SK-N-SH (cell line): ENCODE data around the gene SLCO2A1. TPM values are rescaled to one million over a fixed set of nuclear protein-coding genes. Genes with fewer than 3 reads are reported as not detected.

Source experiments
- CTCF ChIA-PET: fragments of 300-600, 350-600 bp; formaldehyde crosslinking; extraction: SDS; loops from one replicate; lab custom pipeline; 2021; lab: Yijun Ruan, JAX
- POLR2A ChIA-PET: fragments of 350-600 bp; sonication (Branson Sonifier 250); formaldehyde crosslinking; extraction: SDS; loops from one replicate; lab custom pipeline; 2020; ENCODE audit warnings: antibody characterized with exemption, inconsistent platforms; lab: Yijun Ruan, JAX
- DNase-seq: peaks from one replicate; pipeline ENCODE4 v3.0.0; 2012
- H2AFZ ChIP-seq: fragments of 200-600 bp; sonication (generic); 2 replicates; pipeline ENCODE4 v1.8.1; 2016; ENCODE audit warnings: antibody characterized with exemption, mild to moderate bottlenecking, low read depth
- H3F3A ChIP-seq: fragments of 200-600 bp; sonication (generic); replicated peaks from 2 replicates; pipeline ENCODE3; 2016; ENCODE audit warnings: antibody characterized with exemption, mild to moderate bottlenecking; ENCODE audit not compliant: insufficient read depth
- H3K27ac ChIP-seq, 2 experiments: fragments of 200-500 bp in 1 of 2; fragments of 200-600 bp in 1 of 2; sonication (Bioruptor generic) in 1 of 2; sonication (generic), shearing (Covaris generic) in 1 of 2; 2 replicates each; pipeline versions ENCODE4 v1.5.1 to v1.6.1; 2014 to 2016; ENCODE audit warnings: low read depth in 2 of 2, inconsistent platforms in 1 of 2, low read length in 1 of 2, mild to moderate bottlenecking in 1 of 2, mixed read lengths in 1 of 2
- H3K27me3 ChIP-seq: fragments of 200-600 bp; sonication (generic), shearing (Covaris generic); 2 replicates; pipeline ENCODE4 v1.6.1; 2016; ENCODE audit warnings: mixed run types; ENCODE audit not compliant: insufficient read depth
- H3K36me3 ChIP-seq, 2 experiments: fragments of 200-500 bp in 1 of 2; fragments of 200-600 bp in 1 of 2; sonication (Bioruptor generic) in 1 of 2; sonication (generic) in 1 of 2; replicated peaks in 1 of 2; 2 replicates each; pipeline versions ENCODE3 to v1.5.1; 2014 to 2016; ENCODE audit warnings: low read length in 1 of 2, mild to moderate bottlenecking in 1 of 2; ENCODE audit not compliant: insufficient read depth in 2 of 2, control insufficient read depth in 1 of 2
- H3K4me1 ChIP-seq, 2 experiments: fragments of 200-500 bp in 1 of 2; fragments of 200-600 bp in 1 of 2; sonication (Bioruptor generic) in 1 of 2; sonication (generic), shearing (Covaris generic) in 1 of 2; 2 replicates each; pipeline versions ENCODE4 v1.5.1 to v1.6.1; 2014 to 2016; ENCODE audit warnings: low read depth in 1 of 2, low read length in 1 of 2, mixed run types in 1 of 2; ENCODE audit not compliant: insufficient read depth in 2 of 2, control insufficient read depth in 1 of 2
- H3K4me2 ChIP-seq: fragments of 200-600 bp; sonication (generic), shearing (Covaris generic); 2 replicates; pipeline ENCODE4 v1.6.1; 2017; ENCODE audit warnings: mixed run types
- H3K4me3 ChIP-seq, 2 experiments: fragments of 200-500 bp in 1 of 2; fragments of 200-600 bp in 1 of 2; sonication (Bioruptor generic) in 1 of 2; sonication (generic), shearing (Covaris generic) in 1 of 2; 2 replicates each; pipeline versions ENCODE4 v1.5.1 to v1.8.1; 2014 to 2016; ENCODE audit warnings: low read depth in 2 of 2, inconsistent platforms in 1 of 2, low read length in 1 of 2, mild to moderate bottlenecking in 1 of 2, mixed read lengths in 1 of 2, moderate library complexity in 1 of 2
- H3K79me2 ChIP-seq: fragments of 200-600 bp; sonication (generic); 2 replicates; pipeline ENCODE4 v1.8.1; 2017; ENCODE audit warnings: mild to moderate bottlenecking; ENCODE audit not compliant: insufficient read depth
- H3K9ac ChIP-seq: fragments of 200-600 bp; sonication (generic); 2 replicates; pipeline ENCODE4 v1.6.1; 2017; ENCODE audit warnings: mixed run types
- H3K9me2 ChIP-seq: fragments of 200-600 bp; sonication (generic); 2 replicates; pipeline ENCODE4 v1.6.1; 2017; ENCODE audit warnings: mixed run types
- H3K9me3 ChIP-seq: fragments of 200-600 bp; sonication (generic); 2 replicates; pipeline ENCODE4 v1.6.1; 2017; ENCODE audit warnings: mixed run types, mild to moderate bottlenecking, moderate library complexity
- H4K20me1 ChIP-seq: fragments of 200-600 bp; sonication (generic); 2 replicates; pipeline ENCODE4 v1.6.1; 2017; ENCODE audit warnings: mild to moderate bottlenecking, mixed run types; ENCODE audit not compliant: insufficient read depth
- CHD2 ChIP-seq: fragments of 150-350 bp; IDR thresholded peaks from 2 replicates; pipeline ENCODE4 v1.6.1; 2018; ENCODE audit warnings: low read length; ENCODE audit not compliant: partially characterized antibody
- EZH2phosphoT487 ChIP-seq: fragments of 200-600 bp; sonication (generic); IDR thresholded peaks from 2 replicates; pipeline ENCODE4 v1.6.1; 2017; ENCODE audit warnings: low read depth, mixed run types, mild to moderate bottlenecking, antibody characterized with exemption, moderate library complexity, borderline replicate concordance
- FOXJ3 ChIP-seq: sonication (generic); formaldehyde crosslinking; IDR thresholded peaks from 2 replicates; pipeline ENCODE4 v1.5.1; 2020; ENCODE audit warnings: mild to moderate bottlenecking, missing genetic modification reagents
- FOXM1 ChIP-seq: IDR thresholded peaks from 2 replicates; pipeline ENCODE4 v1.4.0; 2012; ENCODE audit warnings: low read depth, mild to moderate bottlenecking
- MXI1 ChIP-seq: IDR thresholded peaks from 2 replicates; pipeline ENCODE4 v1.6.1; 2012; ENCODE audit warnings: mild to moderate bottlenecking, low read depth, low read length, improper control_type of control experiment
- NFIC ChIP-seq: IDR thresholded peaks from 2 replicates; pipeline ENCODE4 v1.4.0; 2012; ENCODE audit warnings: borderline replicate concordance
- NRF1 ChIP-seq: IDR thresholded peaks from 2 replicates; pipeline ENCODE4 v1.6.1; 2012; ENCODE audit warnings: low read depth, mild to moderate bottlenecking, low read length
- RAD21 ChIP-seq: IDR thresholded peaks from 2 replicates; pipeline ENCODE4 v1.6.1; 2012; ENCODE audit warnings: mild to moderate bottlenecking, low read length
- RCOR1 ChIP-seq: fragments of 150-350 bp; IDR thresholded peaks from 2 replicates; pipeline ENCODE4 v1.6.1; 2017; ENCODE audit warnings: antibody characterized with exemption, low read length
- RFX5 ChIP-seq: IDR thresholded peaks from 2 replicates; pipeline ENCODE4 v1.6.1; 2012; ENCODE audit warnings: mild to moderate bottlenecking, improper control_type of control experiment, low read length
- RXRA ChIP-seq: IDR thresholded peaks from 2 replicates; pipeline ENCODE4 v1.4.0; 2012; ENCODE audit warnings: low read depth, mild to moderate bottlenecking, borderline replicate concordance
- SMC3 ChIP-seq: IDR thresholded peaks from 2 replicates; pipeline ENCODE4 v1.6.1; 2012; ENCODE audit warnings: low read depth, low read length, improper control_type of control experiment
- TCF12 ChIP-seq: IDR thresholded peaks from 2 replicates; pipeline ENCODE4 v1.4.0; 2012
- WGBS: methylation state at CpG from one replicate; pipeline ENCODE4 v1.1.6; 2017; ENCODE audit warnings: low lambda C conversion rate; 5-methylcytosine and 5-hydroxymethylcytosine counted together
- polyA plus RNA-seq, 3 experiments: library from polyadenylated mRNA; depleted of rRNA; stranded (reverse); fragments of >200 nt; gene quantifications; 2 replicates each; pipeline ENCODE4 v1.2.3, GENCODE V29; 2012

SLCO2A1 gene
- polyA plus RNA-seq, 1 of the 3 experiments (the other 2 are of a cell fraction): 9.3 TPM

GRCh38 chr3:133881939-133882825, 147.5 kb downstream of the SLCO2A1 start:
- Histone ChIP-seq H3K9me2 (no peaks in the 10 kb centered on the region), H3K27ac (no peak overlapping the region), H3K9me3 (no peaks in the 10 kb centered on the region), H3F3A (no peaks in the 10 kb centered on the region), H3K9ac (no peak overlapping the region), H3K36me3 (no peaks in the 10 kb centered on the region), H3K79me2 (no peaks in the 10 kb centered on the region), H3K4me2 (no peak overlapping the region), H3K27me3 (no peaks in the 10 kb centered on the region; the same call in 1 of the 2 replicates), H2AFZ (no peak overlapping the region), H3K4me1 (no peaks in the 10 kb centered on the region; a peak in 1 of 4 replicates), H3K4me3 (no peak overlapping the region), H4K20me1 (no peaks in the 10 kb centered on the region)
- no peak for DNase-seq
- ChIA-PET CTCF (interaction anchor here (1.7 kb wide), 1 partner anchor 64 kb away, joined by 3 read pairs; no protein-coding TSS in a partner anchor), POLR2A (no interaction called here)
- TF ChIP-seq RXRA (no peak), NFIC (no peak), RCOR1 (no peak), MXI1 (no peak), CHD2 (no peak), RAD21 (no peak), TCF12 (no peak), RFX5 (no peak)
- 58% methylated on average over 3 of the region's 5 CpGs for WGBS

GRCh38 chr3:133881492-133881891, 148.2 kb downstream of the SLCO2A1 start:
- ChIA-PET POLR2A (no interaction called here), CTCF (interaction anchor here (1.7 kb wide), 1 partner anchor 63 kb away, joined by 3 read pairs; no protein-coding TSS in a partner anchor)
- Histone ChIP-seq H3K4me2 (no peak overlapping the region), H3F3A (no peaks in the 10 kb centered on the region), H3K9me3 (no peaks in the 10 kb centered on the region), H3K27me3 (no peaks in the 10 kb centered on the region; the same call in 1 of the 2 replicates), H3K36me3 (no peaks in the 10 kb centered on the region), H3K79me2 (no peaks in the 10 kb centered on the region), H3K9ac (no peak overlapping the region), H3K4me1 (no peaks in the 10 kb centered on the region; a peak in 1 of 4 replicates), H2AFZ (no peak overlapping the region), H3K27ac (no peak overlapping the region), H3K9me2 (no peaks in the 10 kb centered on the region), H4K20me1 (no peaks in the 10 kb centered on the region)
- WGBS: 42% methylated on average over 1 of the region's 1 CpG
- no peak for DNase-seq
- no peak for TF ChIP-seq EZH2phosphoT487
- no peak for TF ChIP-seq SMC3
- TF ChIP-seq FOXM1: no peak
- no peak for TF ChIP-seq NRF1
- TF ChIP-seq FOXJ3 (CRISPR knock-in tag): no peak
- TF ChIP-seq, all 33 proteins: peak for 0
- H3K4me3 ChIP-seq: no peak overlapping the region
